K562 (cell line): ENCODE measurements around the gene SHLD1. TPM values are rescaled to one million over a fixed set of nuclear protein-coding genes. Genes with fewer than 3 reads are reported as not detected.
A peak's percentile ranks its signal among the peaks of the same experiment; 100 is the strongest.

ENCODE experiments used
- ATAC-seq: fragments of 200-7000 bp; cut with Tn5 transposase; 3 replicates; pipeline ENCODE4 v1.9.1; 2020; ENCODE audit warnings: moderate library complexity
- BruUV-seq: library from RNA; stranded (reverse); fragments of 400-500 nt; replicated peaks from 2 replicates; lab custom pipeline; 2021; lab: Mats Ljungman, UMichigan
- CTCF ChIA-PET: fragments of 300-600 bp; formaldehyde crosslinking; extraction: SDS; loops from one replicate; lab custom pipeline; 2021; ENCODE audit warnings: low intra/inter-chr PET ratio; lab: Yijun Ruan, JAX
- POLR2A ChIA-PET: fragments of 300-600, 350-650 bp; sonication (Branson Sonifier 250); formaldehyde crosslinking; extraction: SDS; loops from one replicate; lab custom pipeline; 2021; ENCODE audit warnings: antibody characterized with exemption, inconsistent platforms; lab: Yijun Ruan, JAX
- DNase-seq, 4 experiments: peaks; one replicate each; pipeline versions ENCODE4 v3.0.0 to v3.0.0-alpha.2; 2011 to 2018; ENCODE audit warnings: low spot score in 3 of 4, mixed read lengths in 3 of 4; ENCODE audit errors: extremely low read depth in 1 of 4
- FAIRE-seq: peaks from 2 replicates; lab custom pipeline; 2011; peaks lifted over from hg19 to GRCh38; lab: Jason Lieb, UNC
- H2AFZ ChIP-seq: 2 replicates; pipeline ENCODE4 v1.6.0; 2011; ENCODE audit warnings: low read depth, low read length, control low read depth, inconsistent platforms
- H3K27ac ChIP-seq: fragments of 200-600 bp; 3 replicates; pipeline ENCODE4 v1.8.0; 2011; ENCODE audit warnings: low read depth, mild to moderate bottlenecking, control low read depth, inconsistent platforms, low read length, moderate library complexity, mixed read lengths; ENCODE audit errors: extremely low read depth
- H3K27me3 ChIP-seq, 2 experiments: fragments of 300-600 bp in 1 of 2; 2 replicates in 1 of 2; 3 replicates in 1 of 2; pipeline versions ENCODE4 v1.6.0 to v1.8.0; 2011; ENCODE audit warnings: inconsistent platforms in 2 of 2, low read length in 2 of 2, mild to moderate bottlenecking in 1 of 2, mixed read lengths in 1 of 2, moderate library complexity in 1 of 2; ENCODE audit not compliant: control insufficient read depth in 2 of 2, insufficient read depth in 2 of 2
- H3K36me3 ChIP-seq: fragments of 300-600 bp; 3 replicates; pipeline ENCODE4 v1.8.0; 2011; ENCODE audit warnings: mild to moderate bottlenecking, low read length, inconsistent platforms; ENCODE audit not compliant: control insufficient read depth, insufficient read depth
- H3K4me1 ChIP-seq, 2 experiments: fragments of 200-600 bp in 1 of 2; replicated peaks in 1 of 2; 2 replicates in 1 of 2; 3 replicates in 1 of 2; pipeline versions ENCODE4 v1.5.1 to v1.8.0; 2011; ENCODE audit warnings: inconsistent platforms in 2 of 2, low read length in 2 of 2, mild to moderate bottlenecking in 1 of 2, mixed read lengths in 1 of 2, moderate library complexity in 1 of 2; ENCODE audit not compliant: control insufficient read depth in 2 of 2, insufficient read depth in 2 of 2
- H3K4me2 ChIP-seq: 2 replicates; pipeline ENCODE4 v1.6.1; 2011; ENCODE audit warnings: low read length, control low read depth, inconsistent platforms, mixed read lengths; ENCODE audit not compliant: insufficient read depth
- H3K4me3 ChIP-seq: fragments of 200-600 bp; sonication (generic), shearing (Covaris generic); 2 replicates; pipeline ENCODE4 v1.5.1; 2016; ENCODE audit warnings: control low read depth, inconsistent platforms
- H3K79me2 ChIP-seq: fragments of 200-600 bp; 3 replicates; pipeline ENCODE4 v1.8.0; 2011; ENCODE audit warnings: low read length, inconsistent platforms; ENCODE audit not compliant: control insufficient read depth, insufficient read depth
- H3K9ac ChIP-seq, 2 experiments: 2 replicates each; pipeline versions ENCODE4 v1.6.0 to v1.6.1; 2011; ENCODE audit warnings: low read depth in 2 of 2, low read length in 2 of 2, control low read depth in 1 of 2, inconsistent platforms in 1 of 2, mild to moderate bottlenecking in 1 of 2, mixed read lengths in 1 of 2; ENCODE audit not compliant: insufficient read depth in 1 of 2
- H3K9me1 ChIP-seq: one replicate; pipeline ENCODE4 v1.6.0; 2011; ENCODE audit warnings: inconsistent platforms, mild to moderate bottlenecking, low read length, moderate library complexity; ENCODE audit not compliant: control insufficient read depth, insufficient read depth
- H3K9me3 ChIP-seq: replicated peaks from 2 replicates; pipeline ENCODE4 v1.5.1; 2011; ENCODE audit warnings: low read depth, low read length, inconsistent platforms; ENCODE audit not compliant: control insufficient read depth, insufficient read depth
- H4K20me1 ChIP-seq: replicated peaks from 2 replicates; pipeline ENCODE4 v1.6.1; 2011; ENCODE audit warnings: low read length, inconsistent platforms, mixed read lengths; ENCODE audit not compliant: control insufficient read depth, insufficient read depth
- FOXA3 ChIP-seq, 2 experiments: fragments of 450-650 bp in 1 of 2; sonication (generic) in 1 of 2; formaldehyde crosslinking; IDR thresholded peaks in 1 of 2; conservative IDR thresholded peaks in 1 of 2; 2 replicates each; pipeline versions ENCODE4 v1.4.0 to v1.8.0; 2020 to 2022; ENCODE audit warnings: mild to moderate bottlenecking in 2 of 2, missing genetic modification reagents in 1 of 2
- RFX1 ChIP-seq: fragments of 450-650 bp; IDR thresholded peaks from 2 replicates; pipeline ENCODE4 v1.6.1; 2016; ENCODE audit warnings: mild to moderate bottlenecking, moderate library complexity
- SPI1 ChIP-seq: IDR thresholded peaks from 2 replicates; pipeline ENCODE4 v1.6.1; 2011; ENCODE audit warnings: low read depth, low read length, control low read depth, borderline replicate concordance
- WGBS: fragments of 100-300 bp; shearing (Covaris generic); methylation state at CpG from one replicate; pipeline ENCODE4 v1.1.6; 2016; ENCODE audit warnings: low coverage, mixed read lengths; ENCODE audit not compliant: insufficient coverage; ENCODE audit errors: missing lambda C conversion rate; 5-methylcytosine and 5-hydroxymethylcytosine counted together
- in situ Hi-C: fragments of 300-500 bp; cut with MboI; formaldehyde crosslinking; loops from 4 replicates; pipeline ENCODE4 v1.15.0; 2018; ENCODE audit warnings: inconsistent platforms, mixed read lengths
- intact Hi-C: fragments of 100-400 bp; cut with micrococcal nuclease; formaldehyde crosslinking; loops from 2 replicates; pipeline ENCODE4 v1.14.2; 2022
- polyA plus RNA-seq, 8 experiments: library from polyadenylated mRNA; depleted of rRNA in 4 of 8; stranded (reverse) in 5 of 8; unstranded in 3 of 8; fragments of >200 nt; fragmentation: Nextera tagmentation in 2 of 8; fragmentation: Illumina TruSeq in 1 of 8; extraction: Ambion mirVana in 2 of 8; extraction: Trizol in 1 of 8; gene quantifications; 2 replicates each; pipeline versions ENCODE4 v1.2.1 to v1.2.3, GENCODE V29; 2011 to 2014; ENCODE audit warnings: inconsistent platforms in 1 of 8, missing spikeins in 1 of 8
- total RNA-seq, 7 experiments: library from RNA; depleted of rRNA in 6 of 7; stranded (reverse); fragments of >200 nt in 6 of 7; fragmentation: Illumina TruSeq in 2 of 7; extraction: Trizol in 2 of 7; gene quantifications; 2 replicates each; pipeline versions ENCODE4 v1.2.1 to v1.2.3, GENCODE V29; 2011 to 2021; ENCODE audit warnings: low replicate concordance in 1 of 7
- TF ChIP-seq, protein P1 (sequence below): fragments of 250-450 bp; sonication (Bioruptor Pico); IDR thresholded peaks from 2 replicates; pipeline ENCODE4 v1.8.0; 2022; ENCODE audit warnings: inconsistent platforms

Gene SHLD1
- total and polyA plus RNA-seq, 9 of the 15 experiments (the other 6 are each of a cell fraction or from before 2014, with no cell fraction given) = 3.7 to 21.6 (median 8.2) TPM

DNA sequence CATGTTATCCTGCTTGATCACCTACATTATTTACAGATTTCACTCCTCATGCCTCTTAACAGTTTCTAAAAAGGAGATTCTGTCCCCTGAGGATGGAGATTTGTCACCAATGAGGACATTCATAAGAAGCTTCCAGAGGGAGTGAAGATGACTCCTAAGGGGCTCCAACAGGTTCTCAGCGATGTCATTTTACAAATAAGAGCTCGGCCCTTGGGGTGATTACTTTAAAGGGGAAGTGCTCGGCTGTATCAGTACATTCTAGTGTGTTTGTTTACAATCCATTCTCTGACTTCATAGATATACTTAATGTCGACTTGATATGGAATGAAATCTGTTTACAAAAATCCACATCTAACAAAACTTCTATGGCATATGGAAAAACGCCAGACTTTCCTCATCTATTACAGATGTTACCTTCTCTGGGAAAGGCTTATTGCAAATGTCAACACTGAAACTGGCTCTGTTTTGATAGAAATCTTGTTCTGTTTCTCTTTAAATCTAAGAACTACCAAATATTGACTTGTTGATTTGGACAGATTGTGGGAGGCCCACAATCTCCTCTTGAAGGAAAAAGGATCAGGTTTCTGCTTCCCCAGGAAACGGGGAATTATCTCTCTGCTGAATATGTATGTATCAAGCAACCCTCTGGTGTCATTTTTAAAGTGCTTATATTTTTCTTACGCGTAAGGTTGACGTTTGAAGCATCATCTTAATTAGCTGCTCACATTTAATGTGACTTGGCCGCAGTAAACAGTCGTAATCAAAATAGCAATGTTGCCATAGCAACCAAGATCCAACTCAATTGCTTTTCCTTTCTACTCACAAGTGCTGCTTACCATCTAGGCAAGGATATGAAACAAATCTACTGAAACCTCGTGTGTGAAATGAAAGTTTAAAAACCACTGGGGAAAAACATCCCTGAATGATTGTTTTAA is 95.7 kb downstream of the SHLD1 start:
- FAIRE-seq (no peak), ATAC-seq (no peak), DNase-seq (no peak)
- intact Hi-C loops = no loop called here
- H3K9ac ChIP-seq = no peak overlapping the region
- H3K27me3 ChIP-seq = no peaks in the 10 kb centered on the region
- in situ Hi-C loops = no loop called here
- ChIA-PET POLR2A (no interaction called here), CTCF (no interaction called here)
- no peaks in the 10 kb centered on the region; a peak in 2 of 5 replicates for H3K4me1 ChIP-seq
- H3K4me3 ChIP-seq = no peak overlapping the region
- no peak overlapping the region for H3K27ac ChIP-seq
- H3K79me2 ChIP-seq = no peaks in the 10 kb centered on the region
- H3K9me1 ChIP-seq = no peaks in the 10 kb centered on the region
- no peaks in the 10 kb centered on the region for H3K9me3 ChIP-seq
- H4K20me1 ChIP-seq = 0 out of 2 replicates have a peak, but pooled peaks cover 3% of the 10 kb centered on the region
- TF ChIP-seq, protein P1, sequence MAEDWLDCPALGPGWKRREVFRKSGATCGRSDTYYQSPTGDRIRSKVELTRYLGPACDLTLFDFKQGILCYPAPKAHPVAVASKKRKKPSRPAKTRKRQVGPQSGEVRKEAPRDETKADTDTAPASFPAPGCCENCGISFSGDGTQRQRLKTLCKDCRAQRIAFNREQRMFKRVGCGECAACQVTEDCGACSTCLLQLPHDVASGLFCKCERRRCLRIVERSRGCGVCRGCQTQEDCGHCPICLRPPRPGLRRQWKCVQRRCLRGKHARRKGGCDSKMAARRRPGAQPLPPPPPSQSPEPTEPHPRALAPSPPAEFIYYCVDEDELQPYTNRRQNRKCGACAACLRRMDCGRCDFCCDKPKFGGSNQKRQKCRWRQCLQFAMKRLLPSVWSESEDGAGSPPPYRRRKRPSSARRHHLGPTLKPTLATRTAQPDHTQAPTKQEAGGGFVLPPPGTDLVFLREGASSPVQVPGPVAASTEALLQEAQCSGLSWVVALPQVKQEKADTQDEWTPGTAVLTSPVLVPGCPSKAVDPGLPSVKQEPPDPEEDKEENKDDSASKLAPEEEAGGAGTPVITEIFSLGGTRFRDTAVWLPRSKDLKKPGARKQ (CRISPR knock-in tag) = no peak
- 0 out of 2 replicates have a peak, but pooled peaks have one; percentile 44 for TF ChIP-seq SPI1
- TF ChIP-seq RFX1 = peak; percentile 82
- 0 out of 4 replicates have a peak, but pooled peaks of 1 of the 2 experiments have one; percentile 4 for TF ChIP-seq FOXA3 (CRISPR knock-in tag; conservative IDR thresholded peaks at IDR 0.05 in 1 of 2, IDR thresholded peaks at IDR 0.05 in 1 of 2)
- H2AFZ ChIP-seq = no peak overlapping the region
- H3K4me2 ChIP-seq = no peak overlapping the region
- BruUV-seq = no TSS peak
- no peaks in the 10 kb centered on the region for H3K36me3 ChIP-seq
- 20% methylated on average over 12 of the region's 12 CpGs for WGBS
